DOHH2 (cell line): ENCODE data around the gene RPL36A.

ENCODE experiments used
- H3F3A ChIP-seq: fragments of 200-600 bp; sonication (generic), shearing (Covaris generic); 2 replicates; pipeline ENCODE4 v1.6.0; 2016; ENCODE audit warnings: antibody characterized with exemption, mild to moderate bottlenecking; ENCODE audit not compliant: control insufficient read depth, insufficient read depth
- H3K27ac ChIP-seq: fragments of 200-600 bp; sonication (generic); 2 replicates; pipeline ENCODE4 v1.5.1; 2014; ENCODE audit warnings: low read depth, mild to moderate bottlenecking, low read length, moderate library complexity
- H3K27me3 ChIP-seq: fragments of 200-600 bp; sonication (generic); 2 replicates; pipeline ENCODE4 v1.6.1; 2014; ENCODE audit warnings: mild to moderate bottlenecking, low read length, mixed read lengths; ENCODE audit not compliant: control insufficient read depth
- H3K36me3 ChIP-seq: fragments of 200-600 bp; sonication (generic); 2 replicates; pipeline ENCODE4 v1.6.1; 2014; ENCODE audit warnings: mild to moderate bottlenecking, low read length, moderate library complexity, mixed read lengths; ENCODE audit not compliant: control insufficient read depth
- H3K4me1 ChIP-seq: fragments of 200-600 bp; sonication (generic); 2 replicates; pipeline ENCODE4 v1.6.1; 2014; ENCODE audit warnings: mild to moderate bottlenecking, low read length, mixed read lengths; ENCODE audit not compliant: control insufficient read depth
- H3K4me2 ChIP-seq: fragments of 200-600 bp; sonication (generic); 2 replicates; pipeline ENCODE4 v1.6.0; 2014; ENCODE audit warnings: mild to moderate bottlenecking, low read length, moderate library complexity
- H3K4me3 ChIP-seq: fragments of 200-600 bp; sonication (generic); 2 replicates; pipeline ENCODE4 v1.5.1; 2014; ENCODE audit warnings: mild to moderate bottlenecking, low read length, mixed read lengths
- H3K79me2 ChIP-seq: fragments of 200-600 bp; sonication (generic); 2 replicates; pipeline ENCODE4 v1.6.1; 2014; ENCODE audit warnings: mild to moderate bottlenecking, low read length, mixed read lengths; ENCODE audit not compliant: control insufficient read depth
- H3K9me2 ChIP-seq: fragments of 200-600 bp; sonication (generic); replicated peaks from 2 replicates; pipeline ENCODE4 v1.6.1; 2014; ENCODE audit warnings: mild to moderate bottlenecking, low read length, mixed read lengths; ENCODE audit not compliant: control insufficient read depth
- H3K9me3 ChIP-seq: fragments of 200-600 bp; sonication (generic); 2 replicates; pipeline ENCODE4 v1.6.1; 2014; ENCODE audit warnings: antibody characterized with exemption, low read length, mixed read lengths; ENCODE audit not compliant: control insufficient read depth, insufficient read depth
- H4K20me1 ChIP-seq: fragments of 200-600 bp; sonication (generic); 2 replicates; pipeline ENCODE4 v1.6.0; 2014; ENCODE audit warnings: low read depth, mild to moderate bottlenecking, antibody characterized with exemption, low read length, moderate library complexity; ENCODE audit not compliant: control insufficient read depth, insufficient read depth
- CTCF ChIP-seq: fragments of 200-600 bp; sonication (generic); IDR thresholded peaks from one replicate; pipeline ENCODE4 v1.5.1; 2014; ENCODE audit warnings: antibody characterized with exemption, mild to moderate bottlenecking, low read depth, low read length; ENCODE audit not compliant: poor library complexity, severe bottlenecking
- EZH2phosphoT487 ChIP-seq: fragments of 200-600 bp; sonication (generic); IDR thresholded peaks from 2 replicates; pipeline ENCODE4 v1.6.1; 2017; ENCODE audit warnings: borderline replicate concordance, mild to moderate bottlenecking, antibody characterized with exemption, low read length, moderate library complexity, mixed read lengths

The RPL36A gene

GRCh38 chrX:101390664-101391525 is at the start of gene RPL36A:
TSS of gene RPL36A (plus strand) at chrX:101391011. CDS start at chrX:101391044, 33 bp downstream.
- peaks cover 42% of the 10 kb centered on the region for H3F3A ChIP-seq
- TF ChIP-seq EZH2phosphoT487, result no peak
- peak; percentile 64 for TF ChIP-seq CTCF
- peaks cover 49% of the 10 kb centered on the region for H3K36me3 ChIP-seq
- peaks cover 45% of the 10 kb centered on the region for H3K4me1 ChIP-seq
- H3K27me3 ChIP-seq, result no peaks in the 10 kb centered on the region
- peak within 1 kb of the TSS; percentile 90 for H3K4me3 ChIP-seq
- peak within 1 kb of the TSS; percentile 96 for H3K4me2 ChIP-seq
- H3K9me2 ChIP-seq, result no peaks in the 10 kb centered on the region
- peak within 1 kb of the TSS; percentile 90 for H3K27ac ChIP-seq
- H3K9me3 ChIP-seq, result no peaks in the 10 kb centered on the region
- peaks cover 52% of the 10 kb centered on the region for H3K79me2 ChIP-seq
- no peaks in the 10 kb centered on the region for H4K20me1 ChIP-seq

GRCh38 chrX:101347859-101348451 is 42.9 kb upstream of the RPL36A start:
- Histone ChIP-seq H3K27me3 (no peaks in the 10 kb centered on the region), H3K9me2 (no peaks in the 10 kb centered on the region), H3K4me3 (peak overlapping the region; percentile 89), H3K36me3 (peaks cover 45% of the 10 kb centered on the region), H3K4me2 (peak overlapping the region; percentile 85), H3K4me1 (peaks cover 18% of the 10 kb centered on the region), H3K79me2 (peaks cover 44% of the 10 kb centered on the region), H4K20me1 (no peaks in the 10 kb centered on the region), H3K27ac (peak overlapping the region; percentile 62), H3F3A (peaks cover 7% of the 10 kb centered on the region), H3K9me3 (no peaks in the 10 kb centered on the region)
- no peak for TF ChIP-seq EZH2phosphoT487
- no peak for TF ChIP-seq CTCF

- peak within 1 kb of the TSS; percentile 62 for H3K27ac ChIP-seq
- peaks cover 52% of the 10 kb centered on the region for H3K36me3 ChIP-seq
- H3K4me3 ChIP-seq, result peak within 1 kb of the TSS; percentile 89
- H4K20me1 ChIP-seq, result no peaks in the 10 kb centered on the region
- TF ChIP-seq EZH2phosphoT487, result no peak
- no peak for TF ChIP-seq CTCF
- peaks cover 44% of the 10 kb centered on the region for H3K79me2 ChIP-seq
- H3K9me2 ChIP-seq, result no peaks in the 10 kb centered on the region
- no peaks in the 10 kb centered on the region for H3K27me3 ChIP-seq
- H3K4me2 ChIP-seq, result peak within 1 kb of the TSS; percentile 85
- peaks cover 18% of the 10 kb centered on the region for H3K4me1 ChIP-seq
- no peaks in the 10 kb centered on the region for H3K9me3 ChIP-seq
- H3F3A ChIP-seq, result peaks cover 7% of the 10 kb centered on the region
These were observed 42.2 kb upstream of the RPL36A start, which contains the start of gene TIMM8A for GRCh38 chrX:101348452-101349192. TSS of gene TIMM8A (minus strand) at chrX:101348742. CDS start at chrX:101348664, 78 bp downstream.
